Left colon (tissue), 2 donors: ENCODE measurements around the gene C17orf78. TPM values are rescaled to one million over a fixed set of nuclear protein-coding genes. Genes with fewer than 3 reads are reported as not detected.
"Not testable (repeated sequence)": the region's sequence is repeated elsewhere in the genome, so short reads cannot be mapped to it uniquely, and the experiment has no call there.

Experiments
- ATAC-seq: fragments of 200-7000 bp; cut with Tn5 transposase; one replicate; pipeline ENCODE4 v1.9.1; 2020; ENCODE audit warnings: mild to moderate bottlenecking, moderate library complexity
- DNase-seq, 2 donors: peaks; one replicate each; pipeline ENCODE4 v3.0.0-alpha.2; 2020
- intact Hi-C, 2 donors: fragments of 100-400 bp; cut with DNase I in 1 of 2; cut with micrococcal nuclease in 1 of 2; formaldehyde crosslinking; loops; one replicate each; pipeline versions ENCODE4 v1.11.2 to v1.14.0; 2022; cut with DNase I, micrococcal nuclease
- total RNA-seq, 2 donors: library from RNA; stranded (reverse); fragmentation: NEBNext Ultra II Directional; extraction: Animal tissue kit (Norgen Biotek cat#: 25700); gene quantifications; one replicate each; pipeline ENCODE4 v1.2.1, GENCODE V29; 2021
- donor health status: DM: no; HTN: no; CAD: no.
- donor health status: DM: yes; HTN: yes; CAD: no.

The C17orf78 gene
- total RNA-seq, 2 donors from 2014 or later = not detected

DNA sequence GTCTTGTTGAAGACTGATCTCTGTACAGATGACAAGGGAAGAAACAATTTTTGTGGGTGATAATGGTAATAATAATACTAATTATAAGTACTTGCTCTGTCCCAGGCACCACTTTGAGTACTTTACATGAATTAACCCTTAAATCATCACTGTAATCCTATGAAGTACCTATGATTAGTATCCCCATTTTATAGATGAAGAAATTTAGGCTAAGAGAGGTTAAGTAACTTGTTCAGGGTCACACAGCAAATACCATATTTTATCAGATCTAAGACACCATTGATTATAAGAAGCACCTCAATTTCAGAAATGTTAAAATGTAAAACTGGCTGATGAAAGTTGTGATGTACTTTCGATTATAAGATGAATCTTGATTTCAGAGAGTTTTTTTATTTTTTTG is 49.5 kb downstream of the C17orf78 start:
- DNase-seq = no peak
- intact Hi-C loops = no loop called here
- ATAC-seq = no peak

DNA sequence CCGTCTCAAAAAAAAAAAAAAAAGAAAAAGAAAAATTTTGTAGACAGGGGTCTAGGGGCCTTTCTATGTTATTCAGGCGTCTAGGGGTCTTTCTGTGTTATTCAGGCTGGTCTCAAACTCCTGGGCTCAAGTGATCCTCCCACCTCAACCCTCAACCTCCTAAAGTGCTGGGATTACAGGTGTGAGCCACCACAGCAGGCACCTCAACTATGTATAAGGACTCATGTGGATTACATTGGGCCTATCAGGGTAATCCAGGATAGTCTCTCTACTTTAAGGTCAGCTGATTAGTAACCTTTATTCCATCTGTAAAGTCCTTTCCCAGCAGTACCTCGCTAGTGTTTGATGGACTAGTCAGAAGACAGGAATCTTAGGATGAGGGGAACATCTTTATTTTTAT is 53.3 kb downstream of the C17orf78 start:
- DNase-seq (no peak), ATAC-seq (no peak)
- intact Hi-C loops = no loop called here

DNA sequence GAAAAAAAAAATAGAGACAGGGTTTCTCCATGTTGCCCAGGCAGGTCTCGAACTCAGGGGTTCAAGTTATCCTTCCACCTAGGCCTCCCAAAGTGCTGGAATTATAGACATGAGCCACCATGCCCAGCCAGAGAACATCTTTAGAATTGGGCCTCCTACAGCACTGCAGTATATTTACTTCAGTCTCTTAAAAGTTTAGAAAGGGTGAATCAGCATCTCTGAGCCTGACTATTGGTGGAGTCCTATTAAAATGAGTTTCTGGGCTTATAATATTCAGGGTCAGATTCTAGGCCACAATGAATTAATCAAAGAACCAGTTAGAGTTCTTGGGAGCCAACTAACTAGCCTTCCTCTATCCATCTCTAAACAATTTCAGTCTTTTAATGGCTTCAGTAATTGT is 53.7 kb downstream of the C17orf78 start:
- ATAC-seq (no peak), DNase-seq (no peak)
- intact Hi-C loops = no loop called here

DNA sequence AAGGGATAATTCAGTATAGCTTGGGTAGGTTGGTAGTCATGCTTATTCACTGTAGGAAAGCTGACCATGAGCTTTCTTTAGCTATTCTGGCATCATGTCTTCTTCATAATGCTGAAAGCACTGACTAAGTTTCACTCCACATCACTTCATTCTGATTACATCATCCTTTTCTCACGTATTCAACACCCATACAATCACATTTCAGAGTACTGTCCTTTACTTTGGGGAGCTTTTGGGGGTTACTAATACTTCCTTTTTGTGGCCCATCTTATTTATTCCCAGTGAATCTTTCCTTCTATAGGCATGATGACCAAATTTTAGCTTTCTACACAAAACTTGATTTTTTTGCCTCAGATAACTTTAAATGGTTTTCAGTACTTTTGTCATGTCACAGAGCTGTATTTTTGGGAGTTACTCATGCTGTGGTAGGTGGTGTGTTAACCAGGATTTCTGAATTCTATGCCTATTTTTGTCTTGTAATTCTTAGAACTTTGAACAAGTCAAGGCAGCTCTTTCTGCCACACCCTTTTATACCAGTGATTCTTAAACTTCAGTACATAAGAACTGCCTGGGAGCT is 54.4 kb downstream of the C17orf78 start:
- ATAC-seq (no peak), DNase-seq (no peak)
- intact Hi-C loops = no loop called here

DNA sequence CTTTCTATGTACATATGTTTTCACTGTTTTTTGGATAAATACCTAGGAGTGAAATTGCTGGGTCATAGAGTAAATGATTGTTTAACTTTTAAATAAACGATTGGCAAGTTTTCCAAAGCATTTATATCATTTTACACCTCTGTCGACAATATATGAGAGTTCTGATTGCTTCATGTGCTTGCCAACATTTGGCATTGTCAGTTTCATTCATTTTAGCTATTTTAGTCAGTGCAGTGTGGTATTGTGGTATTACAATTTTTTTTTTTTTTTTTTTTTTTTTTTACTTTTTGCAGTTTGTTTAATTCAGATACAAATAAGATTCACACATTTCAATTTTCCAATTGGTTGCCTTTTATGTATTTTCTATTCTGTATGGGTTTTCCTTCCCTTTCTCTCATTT is 56.9 kb downstream of the C17orf78 start:
- DNase-seq (no peak), ATAC-seq (no peak)
- intact Hi-C loops = no loop called here

DNA sequence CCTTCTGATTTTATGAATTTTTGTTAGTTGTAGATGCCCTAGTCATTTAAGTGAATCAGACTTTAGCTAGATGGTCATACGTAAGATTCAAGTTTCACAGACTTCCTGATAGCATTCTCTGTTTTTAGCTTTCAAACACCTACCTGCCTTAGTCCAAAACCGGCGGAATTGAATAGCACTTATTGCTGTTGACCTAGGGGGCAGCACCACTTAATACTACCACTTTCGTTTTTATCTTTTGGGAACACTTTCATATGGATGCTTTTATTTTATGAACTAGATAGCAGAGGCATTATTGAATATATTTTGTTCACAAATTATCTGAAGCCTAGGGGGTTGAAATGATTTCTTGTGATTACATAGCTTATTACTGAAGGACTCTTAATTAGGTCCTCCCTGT is 62.4 kb downstream of the C17orf78 start:
- intact Hi-C loops = no loop called here
- no peak for ATAC-seq
- no peak for DNase-seq

DNA sequence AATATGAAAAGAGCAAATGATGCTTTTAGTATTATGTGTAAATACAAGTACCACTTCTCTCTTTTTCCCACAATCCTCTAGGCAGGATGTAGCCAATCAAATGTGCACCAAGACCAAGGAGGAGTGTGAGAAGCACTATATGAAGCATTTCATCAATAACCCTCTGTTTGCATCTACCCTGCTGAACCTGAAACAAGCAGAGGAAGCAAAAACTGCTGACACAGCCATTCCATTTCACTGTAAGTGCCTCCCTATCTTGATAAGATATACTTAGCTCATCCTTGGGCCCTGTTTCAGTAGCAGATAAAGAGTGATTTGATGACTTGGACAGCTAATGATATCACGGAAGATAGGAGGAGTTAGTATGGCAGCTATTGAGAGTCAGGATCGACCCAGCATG is 64.6 kb downstream of the C17orf78 start:
- no peak for DNase-seq
- no peak for ATAC-seq
- intact Hi-C loops = no loop called here

DNA sequence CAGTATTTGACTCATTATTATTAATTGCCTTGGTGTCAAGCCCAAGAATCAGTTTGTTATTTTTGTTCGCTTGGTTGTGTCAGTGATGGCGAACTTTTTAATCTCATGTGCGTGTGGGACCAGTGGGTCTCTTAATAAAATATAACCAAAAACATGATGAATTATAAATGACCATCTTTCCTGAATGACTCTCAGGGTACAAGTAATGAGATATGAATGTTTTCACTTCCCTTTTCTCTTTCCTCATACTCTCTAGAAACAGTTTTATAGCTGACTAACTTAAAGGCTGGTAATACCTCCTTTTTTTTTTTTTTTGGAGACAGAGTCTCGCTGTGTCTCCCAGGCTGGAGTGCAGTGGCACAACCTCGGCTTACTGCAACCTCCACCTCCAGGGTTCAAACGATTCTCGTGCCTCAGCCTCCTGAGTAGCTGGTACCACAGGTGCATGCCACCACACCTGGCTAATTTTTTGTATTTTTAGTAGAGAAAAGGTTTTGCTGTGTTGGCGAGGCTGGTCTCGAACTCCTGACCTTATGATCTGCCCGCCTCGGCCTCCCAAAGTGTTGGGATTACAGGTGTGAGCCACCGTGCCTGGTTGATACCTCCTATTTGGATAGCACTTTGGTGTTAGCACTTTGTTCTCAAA is 65.7 kb downstream of the C17orf78 start:
- DNase-seq, intact Hi-C loops, ATAC-seq: not testable (repeated sequence)

Other genes starting within 250 kb of the C17orf78 start
- gene ACACA, start 30.9 kb downstream of the C17orf78 start, total RNA-seq = 10 to 100 TPM; 47.8 to 72.1 TPM
- gene TADA2A, start 30.9 kb downstream of the C17orf78 start, total RNA-seq = 10 to 100 TPM; 19.7 to 24.2 TPM
- 1 to 10 TPM; 2.0 to 3.4 TPM for gene DUSP14, start 113.9 kb downstream of the C17orf78 start, total RNA-seq
- 10 to 100 TPM; 35.9 to 38.9 TPM for gene SYNRG, start 233.4 kb downstream of the C17orf78 start, total RNA-seq